OCI-LY1 (cell line): Measurements from ENCODE around the gene MRPL49.

ENCODE experiments used
- CTCF ChIP-seq: fragments of 200-600 bp; sonication (generic), shearing (Covaris generic); IDR thresholded peaks from 2 replicates; pipeline ENCODE4 v1.5.1; 2017; ENCODE audit warnings: mild to moderate bottlenecking, antibody characterized with exemption, low read length, moderate library complexity, mixed read lengths
- EZH2 ChIP-seq: fragments of 200-600 bp; sonication (generic), shearing (Covaris generic); IDR thresholded peaks from 2 replicates; pipeline ENCODE4 v1.8.0; 2017; ENCODE audit warnings: borderline replicate concordance, mixed run types, mild to moderate bottlenecking, antibody characterized with exemption, low read length, moderate library complexity, mixed read lengths

GRCh38 chr11:65131895-65132237 is 9.7 kb downstream of the MRPL49 start:
- TF ChIP-seq CTCF = no peak
- no peak for TF ChIP-seq EZH2
